T-helper 22 cell (primary cell): ENCODE data around the gene KRT86.
"Not testable (repeated sequence)": the region's sequence is repeated elsewhere in the genome, so short reads cannot be mapped to it uniquely, and the experiment has no call there.

Experiments
- DNase-seq: peaks from one replicate; pipeline ENCODE4 v3.0.0-alpha.2; 2020; ENCODE audit warnings: low read depth

KRT86 gene

GRCh38 chr12:52238916-52239646 lies 35.4 kb upstream of the KRT86 start:
- no peak for DNase-seq

GRCh38 chr12:52239767-52240166 lies 34.7 kb upstream of the KRT86 start:
- DNase-seq, result no peak

DNA sequence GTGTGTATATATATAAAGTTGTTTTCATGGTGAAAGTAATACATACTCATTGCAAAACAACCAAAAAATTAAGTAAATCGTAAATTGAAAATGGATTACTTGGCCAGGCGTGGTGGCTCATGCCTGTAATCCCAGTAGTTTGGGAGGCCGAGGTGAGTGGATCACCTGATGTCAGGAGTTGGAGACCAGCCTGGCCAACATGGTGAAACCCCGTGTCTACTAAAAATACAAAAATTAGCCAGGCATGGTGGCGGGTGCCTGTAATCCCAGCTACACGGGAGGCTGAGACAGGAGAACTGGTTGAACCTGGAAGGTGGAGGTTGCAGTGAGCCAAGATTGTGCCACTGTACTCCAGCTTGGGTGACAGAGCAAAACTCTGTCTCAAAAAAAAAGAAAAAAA lies 34.2 kb upstream of the KRT86 start:
- DNase-seq, result not testable (repeated sequence)

DNA sequence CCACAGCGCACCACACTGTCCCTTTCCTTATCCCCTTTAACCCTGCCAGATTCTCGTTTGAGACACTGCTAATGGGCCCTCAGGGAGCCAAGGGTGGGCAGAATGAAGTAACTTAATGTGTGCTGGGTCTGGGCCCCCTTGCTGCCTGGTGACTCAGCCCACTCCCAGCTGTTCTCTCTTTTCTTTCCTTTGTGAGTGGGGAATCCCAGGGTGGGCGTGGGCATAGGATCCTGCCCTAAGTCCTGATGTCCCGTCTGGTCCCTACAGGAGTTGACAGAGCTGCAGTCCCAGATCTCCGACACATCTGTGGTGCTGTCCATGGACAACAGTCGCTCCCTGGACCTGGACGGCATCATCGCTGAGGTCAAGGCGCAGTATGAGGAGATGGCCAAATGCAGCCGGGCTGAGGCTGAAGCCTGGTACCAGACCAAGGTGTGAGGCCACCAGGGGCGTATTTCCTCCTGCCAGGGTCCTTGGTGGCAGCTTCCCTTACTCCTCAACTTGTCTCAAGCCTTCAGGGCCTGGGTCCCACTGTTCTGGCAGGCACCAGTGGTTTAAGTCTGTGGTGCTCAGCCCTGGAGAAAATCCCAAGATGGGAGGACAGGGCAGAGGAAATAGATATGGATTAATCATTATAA lies 33.1 kb upstream of the KRT86 start:
- DNase-seq, result no peak

- DNase-seq, result no peak
Measured at GRCh38 chr12:52242442-52243258, 31.8 kb upstream of the KRT86 start.

DNA sequence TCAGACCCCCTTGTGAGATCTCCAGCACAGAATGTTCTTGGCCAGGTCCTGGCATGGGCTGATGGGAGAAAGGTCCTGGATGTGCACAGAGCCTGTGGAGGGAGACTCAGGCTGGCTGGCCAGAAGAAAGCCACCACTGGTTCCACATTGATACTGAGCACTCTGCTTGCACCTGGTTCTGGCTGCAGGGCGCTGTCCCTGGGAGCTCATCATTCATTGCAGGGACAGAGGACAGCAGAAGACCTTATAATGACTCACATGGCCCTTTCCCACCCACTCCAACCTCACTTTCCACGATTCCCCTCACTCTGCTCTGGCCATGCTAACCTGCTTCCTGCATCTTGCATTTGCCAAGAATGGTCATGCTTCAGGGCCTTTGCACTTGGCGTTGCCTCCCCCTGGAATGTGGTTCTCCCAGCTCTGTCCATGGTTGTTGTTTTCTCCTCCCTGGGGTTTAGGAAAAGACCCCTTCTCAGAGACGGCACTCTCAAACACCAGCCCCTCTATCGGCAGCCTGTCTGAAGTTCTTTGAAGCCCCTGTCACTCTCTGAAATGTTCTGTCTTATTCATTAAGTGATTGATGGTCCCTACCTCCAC lies 31.1 kb upstream of the KRT86 start:
- DNase-seq, result no peak

DNA sequence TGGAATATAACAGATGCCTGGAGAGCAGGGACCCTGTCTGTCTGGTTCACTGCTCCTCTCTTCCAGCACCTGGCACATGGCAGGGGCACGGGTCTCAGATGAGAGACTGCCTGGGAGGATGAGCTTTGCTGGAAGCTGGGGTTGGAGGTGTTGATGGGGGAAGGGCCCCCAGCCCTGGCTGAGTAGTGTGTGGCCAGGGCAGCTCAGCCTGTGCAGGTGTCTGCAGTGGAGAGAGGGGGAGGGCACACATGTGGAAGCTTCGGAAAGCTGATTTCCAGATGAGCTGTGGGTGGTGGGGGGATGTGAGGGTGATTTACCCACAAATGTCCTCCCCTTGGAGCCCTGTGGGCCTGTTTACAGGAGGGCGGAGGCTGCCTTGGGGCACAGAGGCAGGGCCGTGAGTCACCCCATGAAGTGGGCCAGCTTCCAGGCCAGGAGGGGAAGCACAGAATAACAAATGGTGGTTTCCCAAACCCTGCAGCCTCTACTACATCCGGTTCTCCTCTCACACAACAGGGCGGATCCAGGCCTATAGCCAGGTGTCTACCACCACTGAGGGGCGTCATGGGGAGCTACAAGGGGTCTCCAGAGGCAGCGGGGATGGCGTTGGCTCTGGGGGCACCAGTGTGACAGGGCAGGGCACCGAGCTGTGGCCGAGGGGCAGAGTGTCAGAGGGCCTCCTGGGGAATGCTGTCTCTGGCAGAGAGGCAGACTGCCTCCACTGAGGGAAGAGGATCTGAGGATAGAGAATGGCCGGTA lies 30.4 kb upstream of the KRT86 start:
- DNase-seq, result peak; percentile 16

DNA sequence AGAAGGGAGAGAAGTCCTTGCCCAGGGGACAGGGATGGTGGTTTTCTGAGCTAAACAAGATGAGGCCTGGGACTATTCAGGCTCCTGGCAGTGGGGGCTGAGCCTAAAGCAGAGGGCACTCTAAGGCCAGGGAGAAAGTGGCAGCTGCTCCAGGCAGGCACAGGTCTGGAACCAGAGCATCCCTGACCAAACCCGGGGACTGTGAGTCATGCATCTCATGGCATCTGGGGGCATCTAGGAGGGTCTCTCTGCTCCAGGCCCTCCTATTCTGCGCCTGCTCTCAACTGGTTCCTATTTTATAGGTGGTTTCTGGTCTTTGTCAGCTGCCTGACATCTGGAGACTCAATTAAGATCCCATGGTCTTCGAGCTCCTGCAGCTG lies 29.8 kb upstream of the KRT86 start:
- no peak for DNase-seq

- DNase-seq, result no peak
Measured at GRCh38 chr12:52245259-52245961, 29.0 kb upstream of the KRT86 start.

- DNase-seq, result no peak
Measured at GRCh38 chr12:52245962-52246569, 28.4 kb upstream of the KRT86 start.

- no peak for DNase-seq
Measured at GRCh38 chr12:52246720-52247621, 27.5 kb upstream of the KRT86 start.

DNA sequence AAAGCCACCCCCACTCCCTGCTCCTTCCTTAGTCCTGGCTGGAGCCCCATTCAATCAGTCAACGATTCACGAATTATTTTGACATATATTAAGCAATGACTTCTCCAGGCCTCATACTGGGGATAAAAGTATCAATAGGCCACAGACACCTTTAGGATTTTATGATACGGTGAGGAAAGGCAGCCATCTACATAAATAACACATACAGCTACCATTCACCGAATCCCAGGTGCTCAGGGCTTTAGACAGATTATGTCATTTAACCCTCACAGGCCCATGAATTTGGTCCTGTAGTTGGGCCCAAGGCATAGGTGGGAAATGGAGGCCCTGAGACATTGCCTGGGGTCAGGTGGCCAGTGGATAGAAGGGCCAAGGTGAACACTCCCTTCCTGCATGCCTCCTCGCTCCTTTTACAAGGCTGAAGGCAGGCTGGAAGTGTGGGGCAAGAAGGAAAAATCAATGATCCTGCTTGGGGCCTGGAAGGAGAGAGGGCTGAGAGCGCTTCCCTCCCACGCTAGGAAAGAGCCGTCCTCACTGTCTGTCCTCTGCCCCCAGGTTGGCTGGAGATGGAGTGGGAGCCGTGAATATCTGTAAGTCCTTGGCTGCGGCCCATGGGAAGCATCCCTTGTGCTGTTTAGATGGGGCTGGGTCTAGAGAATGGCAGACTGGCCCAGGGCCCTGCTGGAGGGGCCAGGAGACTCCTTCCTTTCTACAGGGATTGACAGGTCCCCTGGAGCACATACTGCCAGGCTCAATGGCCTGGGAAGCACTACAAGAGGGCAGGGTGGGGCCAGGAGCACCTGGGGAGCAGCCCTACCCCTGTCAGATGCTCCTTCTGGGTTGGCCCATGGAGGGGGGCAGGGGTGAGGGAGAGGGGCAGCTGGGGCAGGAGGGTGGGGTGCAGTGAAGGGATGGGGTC lies 26.6 kb upstream of the KRT86 start:
- no peak for DNase-seq

DNA sequence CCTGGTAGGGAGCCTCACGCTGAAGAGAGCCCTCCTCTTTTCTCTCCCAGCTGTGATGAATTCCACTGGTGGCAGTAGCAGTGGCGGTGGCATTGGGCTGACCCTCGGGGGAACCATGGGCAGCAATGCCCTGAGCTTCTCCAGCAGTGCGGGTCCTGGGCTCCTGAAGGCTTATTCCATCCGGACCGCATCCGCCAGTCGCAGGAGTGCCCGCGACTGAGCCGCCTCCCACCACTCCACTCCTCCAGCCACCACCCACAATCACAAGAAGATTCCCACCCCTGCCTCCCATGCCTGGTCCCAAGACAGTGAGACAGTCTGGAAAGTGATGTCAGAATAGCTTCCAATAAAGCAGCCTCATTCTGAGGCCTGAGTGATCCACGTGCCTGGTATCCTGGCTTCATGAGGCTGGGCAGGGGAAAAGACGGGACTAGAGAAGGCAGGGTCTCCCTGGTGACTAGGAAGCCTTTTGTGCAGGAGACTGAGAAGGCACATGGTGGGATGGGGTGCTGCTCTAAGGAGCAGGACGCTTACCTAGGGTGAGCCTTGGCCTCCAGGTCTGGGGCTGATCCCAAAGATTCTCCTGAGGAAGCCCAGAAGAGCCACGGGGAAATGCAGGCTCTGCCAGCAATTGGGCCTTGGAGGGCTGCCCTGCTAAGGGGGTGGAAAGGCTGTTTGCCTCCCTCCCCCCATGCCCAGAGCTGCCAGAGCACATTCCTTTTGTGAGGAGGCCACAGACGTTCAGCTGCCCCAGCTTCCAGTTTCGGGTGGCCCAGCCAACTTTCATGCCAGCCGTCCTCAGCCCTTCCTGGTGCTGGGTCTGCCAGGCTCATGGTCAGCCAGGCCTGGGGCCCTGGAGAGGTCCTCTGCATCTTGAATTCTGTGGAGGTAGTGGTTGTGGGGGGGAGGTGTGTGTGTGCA lies 25.6 kb upstream of the KRT86 start:
- DNase-seq, result no peak

DNA sequence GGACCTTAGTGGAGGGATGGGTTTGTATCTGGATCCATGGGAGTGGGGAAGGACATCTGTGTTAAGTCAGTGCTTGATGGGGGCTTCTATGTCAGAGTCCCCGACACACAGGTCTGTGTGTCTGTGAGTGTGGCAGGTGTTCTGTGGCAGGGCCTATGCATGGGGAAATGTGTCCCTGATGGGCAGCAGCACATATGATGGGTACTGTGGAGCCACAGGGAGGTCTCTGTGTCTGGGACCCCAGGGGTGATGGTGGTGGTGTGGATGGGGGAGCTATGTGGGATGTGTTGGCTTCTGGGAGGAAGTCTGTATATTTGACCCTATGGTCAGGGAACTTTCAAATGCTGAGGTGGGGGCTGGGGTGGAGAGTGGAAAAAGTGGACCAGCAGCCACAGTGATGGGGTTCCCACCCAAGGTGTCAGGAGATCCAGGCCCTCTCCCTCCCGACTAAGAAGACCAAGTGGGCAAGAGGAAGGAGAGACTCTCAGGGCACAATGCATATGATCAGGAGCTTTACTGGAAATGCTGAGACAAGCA lies 24.9 kb upstream of the KRT86 start:
- DNase-seq, result no peak

DNA sequence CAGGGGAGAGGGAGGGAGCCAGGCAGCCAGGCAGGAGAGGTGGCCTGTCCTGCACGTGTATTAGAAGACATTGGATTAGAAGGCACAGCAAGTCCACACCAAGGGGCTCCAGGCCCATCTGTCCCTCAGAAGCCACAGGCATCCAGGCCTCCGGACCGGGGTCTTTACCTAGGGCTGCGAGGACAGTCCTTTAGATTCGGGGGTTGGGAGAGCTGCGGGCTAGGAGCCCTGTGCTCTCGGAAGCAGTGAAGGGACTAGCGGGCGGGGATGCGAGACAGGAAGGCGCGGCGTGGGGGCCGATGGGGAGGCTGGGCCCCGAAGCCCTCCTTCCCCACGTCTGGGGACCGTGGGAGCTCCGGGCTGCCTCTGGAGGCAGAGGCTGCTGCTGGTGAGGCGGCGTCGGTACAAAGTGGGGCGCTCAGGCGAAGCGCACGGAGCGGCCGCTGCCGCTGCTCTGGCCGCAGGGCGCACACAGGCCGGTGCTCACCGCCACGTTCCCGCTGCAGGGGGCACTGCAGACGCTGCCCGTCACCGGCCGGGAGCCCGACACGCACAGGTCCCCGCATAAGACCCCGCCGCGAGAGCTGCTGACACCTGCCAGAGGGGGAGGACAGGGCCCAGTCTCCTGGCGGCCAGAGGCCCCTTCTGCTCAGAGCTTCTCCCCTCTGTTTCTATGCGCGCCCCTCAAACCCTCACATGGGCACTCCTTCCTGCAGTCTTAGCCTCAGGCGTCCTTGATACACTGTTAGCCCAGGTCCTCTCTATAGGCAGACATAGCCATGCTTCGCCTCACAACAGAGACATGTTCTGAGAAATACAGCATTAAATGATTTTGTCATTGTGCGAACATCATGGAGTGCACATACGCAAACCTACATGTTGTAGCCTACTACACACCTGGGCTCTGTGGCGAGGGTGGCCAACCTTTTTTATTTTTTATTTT lies 24.1 kb upstream of the KRT86 start:
- DNase-seq, result no peak

- DNase-seq, result no peak
Measured at GRCh38 chr12:52251367-52252051, 22.9 kb upstream of the KRT86 start.
